ENCODE measurements around the gene BIRC5.

The BIRC5 gene

GRCh38 chr17:78265121-78265520, 51.1 kb downstream of the BIRC5 start:
- no peak overlapping the region for H3K4me3 ChIP-seq (ENCODE audit: low read depth, low read length)
- no peak for TF ChIP-seq CTCF (IDR thresholded peaks at IDR 0.05; ENCODE audit: insufficient read depth, low read depth, low read length, missing control alignments)
- DNase-seq (ENCODE audit: low read depth): no peak

- no peak overlapping the region for H3K4me3 ChIP-seq (ENCODE audit: low read depth, low read length)
- no peak for TF ChIP-seq CTCF (IDR thresholded peaks at IDR 0.05; ENCODE audit: insufficient read depth, low read depth, low read length, missing control alignments)
- no peak for DNase-seq (ENCODE audit: low read depth)
Measured at GRCh38 chr17:78266231-78266631, 52.2 kb downstream of the BIRC5 start.

GRCh38 chr17:78266771-78267170, 52.7 kb downstream of the BIRC5 start:
- no peak for TF ChIP-seq CTCF (IDR thresholded peaks at IDR 0.05; ENCODE audit: insufficient read depth, low read depth, low read length, missing control alignments)
- DNase-seq (ENCODE audit: low read depth): no peak
- no peak overlapping the region for H3K4me3 ChIP-seq (ENCODE audit: low read depth, low read length)

- no peak for TF ChIP-seq CTCF (IDR thresholded peaks at IDR 0.05; ENCODE audit: insufficient read depth, low read depth, low read length, missing control alignments)
- no peak for DNase-seq (ENCODE audit: low read depth)
- H3K4me3 ChIP-seq (ENCODE audit: low read depth, low read length): no peak overlapping the region
Measured at GRCh38 chr17:78267253-78268073, 53.4 kb downstream of the BIRC5 start.

GRCh38 chr17:78268191-78268874, 54.3 kb downstream of the BIRC5 start:
- TF ChIP-seq CTCF (IDR thresholded peaks at IDR 0.05; ENCODE audit: insufficient read depth, low read depth, low read length, missing control alignments): no peak
- no peak for DNase-seq (ENCODE audit: low read depth)
- no peak overlapping the region for H3K4me3 ChIP-seq (ENCODE audit: low read depth, low read length)

- DNase-seq (ENCODE audit: low read depth): no peak
- TF ChIP-seq CTCF (IDR thresholded peaks at IDR 0.05; ENCODE audit: insufficient read depth, low read depth, low read length, missing control alignments): no peak
- no peak overlapping the region for H3K4me3 ChIP-seq (ENCODE audit: low read depth, low read length)
Measured at GRCh38 chr17:78268951-78269905, 55.2 kb downstream of the BIRC5 start.

Data from GM12865 (cell line).